IPS-15b (cell line): Measurements from ENCODE around the gene SYT2.
"Not testable (repeated sequence)": the region's sequence is repeated elsewhere in the genome, so short reads cannot be mapped to it uniquely, and the experiment has no call there.

Experiments
- H3K27me3 ChIP-seq: one replicate; pipeline ENCODE4 v1.6.1; 2013; ENCODE audit warnings: low read length; ENCODE audit not compliant: control insufficient read depth, insufficient read depth
- H3K36me3 ChIP-seq: one replicate; pipeline ENCODE4 v1.6.1; 2013; ENCODE audit warnings: low read length; ENCODE audit not compliant: control insufficient read depth, insufficient read depth
- H3K4me1 ChIP-seq: one replicate; pipeline ENCODE4 v1.6.1; 2013; ENCODE audit warnings: mild to moderate bottlenecking, low read length; ENCODE audit not compliant: control insufficient read depth, insufficient read depth
- H3K4me3 ChIP-seq: one replicate; pipeline ENCODE4 v1.5.1; 2013; ENCODE audit warnings: low read depth, low read length
- H3K9ac ChIP-seq: one replicate; pipeline ENCODE4 v1.6.1; 2013; ENCODE audit warnings: low read depth, mild to moderate bottlenecking, low read length
- H3K9me3 ChIP-seq: one replicate; pipeline ENCODE4 v1.6.1; 2013; ENCODE audit warnings: mild to moderate bottlenecking, low read length; ENCODE audit not compliant: control insufficient read depth, insufficient read depth

SYT2 gene

GRCh38 chr1:202624781-202625108 is 85.5 kb downstream of the SYT2 start:
- Histone ChIP-seq H3K4me3 (no peak overlapping the region), H3K9ac (no peak overlapping the region), H3K36me3 (no peaks in the 10 kb centered on the region), H3K27me3 (no peaks in the 10 kb centered on the region), H3K9me3 (no peaks in the 10 kb centered on the region), H3K4me1 (no peaks in the 10 kb centered on the region)

DNA sequence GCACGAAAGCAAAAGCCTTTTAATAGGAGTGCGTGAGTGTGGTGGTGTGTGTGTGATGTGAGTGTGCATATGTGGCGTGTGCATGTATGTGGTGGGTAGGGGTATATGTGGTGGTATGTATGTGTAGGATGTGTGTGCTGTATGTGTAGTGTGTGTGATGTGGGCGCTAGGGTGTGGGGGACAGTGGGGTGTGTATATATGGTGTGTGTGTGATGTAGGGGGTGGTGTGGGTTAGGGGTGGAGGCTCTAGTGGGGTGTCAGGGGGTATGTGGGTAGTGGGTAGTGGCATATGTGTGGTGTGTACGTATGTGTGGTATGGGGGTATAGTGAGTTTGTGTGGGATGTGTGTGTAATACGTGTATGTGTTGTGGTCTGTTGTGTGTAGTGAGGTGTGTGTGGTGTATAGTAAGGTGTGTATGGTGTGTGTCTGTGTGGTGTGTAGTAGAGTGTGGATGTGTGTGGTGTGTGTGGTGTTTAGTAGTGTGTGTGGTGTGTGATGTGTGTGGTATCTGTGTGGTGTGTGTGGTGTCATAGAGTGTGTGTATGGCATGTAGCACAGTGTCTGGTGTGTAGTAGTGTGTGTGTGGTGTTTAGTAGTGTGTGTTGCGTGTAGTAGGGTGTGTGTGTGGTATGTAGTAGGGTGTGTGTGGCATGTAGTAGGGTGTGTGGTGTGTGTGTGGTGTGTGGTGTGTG is 86.0 kb downstream of the SYT2 start:
- Histone ChIP-seq H3K9ac (no peak overlapping the region), H3K4me1 (no peaks in the 10 kb centered on the region)

GRCh38 chr1:202623476-202623875 is 86.8 kb downstream of the SYT2 start:
- H3K9ac ChIP-seq, H3K9me3 ChIP-seq, H3K27me3 ChIP-seq, H3K4me1 ChIP-seq, H3K36me3 ChIP-seq, H3K4me3 ChIP-seq: not testable (repeated sequence)

More for the DNA sequence above, 86.0 kb downstream of the SYT2 start:
- Histone ChIP-seq H3K27me3 (no peaks in the 10 kb centered on the region), H3K4me3 (no peak overlapping the region), H3K9me3 (no peaks in the 10 kb centered on the region), H3K36me3 (no peaks in the 10 kb centered on the region)

GRCh38 chr1:202623075-202623474 is 87.2 kb downstream of the SYT2 start:
- no peaks in the 10 kb centered on the region for H3K27me3 ChIP-seq
- no peaks in the 10 kb centered on the region for H3K9me3 ChIP-seq
- H3K36me3 ChIP-seq, result no peaks in the 10 kb centered on the region
- peaks cover 2% of the 10 kb centered on the region for H3K4me1 ChIP-seq
- no peak overlapping the region for H3K4me3 ChIP-seq
- no peak overlapping the region for H3K9ac ChIP-seq

DNA sequence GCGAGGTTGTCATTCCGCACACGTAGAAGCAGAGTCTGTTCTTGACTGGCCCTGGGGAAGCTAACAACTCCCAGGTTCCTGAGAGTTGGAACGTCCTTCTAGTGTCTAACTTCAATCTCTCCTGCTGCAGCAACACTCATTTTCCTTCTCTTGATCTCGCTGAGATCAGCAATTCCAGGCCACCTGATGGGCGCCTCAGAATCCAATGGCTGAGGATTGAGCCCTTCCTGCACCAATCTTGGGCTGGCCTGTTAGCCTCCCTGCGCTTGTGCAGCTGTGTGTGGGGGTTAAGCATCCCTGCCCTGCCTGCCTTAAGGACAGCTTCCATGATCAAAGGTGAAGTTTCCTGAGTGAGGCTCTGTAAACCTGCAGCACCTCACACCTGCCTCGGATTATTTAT is 87.9 kb downstream of the SYT2 start:
- H3K27me3 ChIP-seq, result no peaks in the 10 kb centered on the region
- H3K36me3 ChIP-seq, result no peaks in the 10 kb centered on the region
- no peaks in the 10 kb centered on the region for H3K9me3 ChIP-seq
- H3K4me3 ChIP-seq, result no peak overlapping the region
- peaks cover 2% of the 10 kb centered on the region for H3K4me1 ChIP-seq
- H3K9ac ChIP-seq, result no peak overlapping the region

GRCh38 chr1:202621446-202621845 is 88.8 kb downstream of the SYT2 start:
- Histone ChIP-seq H3K4me1 (peaks cover 2% of the 10 kb centered on the region), H3K27me3 (no peaks in the 10 kb centered on the region)

GRCh38 chr1:202620036-202620435 is 90.2 kb downstream of the SYT2 start:
- not testable (repeated sequence) for H3K4me1 ChIP-seq

More at GRCh38 chr1:202621446-202621845, 88.8 kb downstream of the SYT2 start:
- H3K9ac ChIP-seq, result no peak overlapping the region
- no peaks in the 10 kb centered on the region for H3K9me3 ChIP-seq
- H3K4me3 ChIP-seq, result no peak overlapping the region
- no peaks in the 10 kb centered on the region for H3K36me3 ChIP-seq

DNA sequence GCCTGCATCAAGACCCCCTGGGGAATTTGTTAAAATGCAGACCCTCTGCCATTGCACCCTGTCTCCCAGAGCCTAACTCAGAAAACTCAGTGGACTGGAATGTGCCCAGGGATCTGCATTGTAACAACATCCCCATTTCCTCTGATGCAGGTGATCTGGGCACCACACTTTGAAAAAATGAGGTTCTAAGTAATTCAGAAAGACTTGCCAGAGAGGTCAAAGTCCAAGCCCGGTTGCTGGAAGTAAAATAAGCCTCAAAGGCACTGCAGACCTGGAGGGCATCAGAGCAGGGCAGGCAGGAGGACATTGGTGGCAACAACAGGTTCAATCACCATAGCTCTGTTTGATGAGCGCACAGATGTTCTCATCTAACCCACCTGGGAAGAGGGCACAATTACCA is 90.7 kb downstream of the SYT2 start:
- H3K36me3 ChIP-seq, result no peaks in the 10 kb centered on the region

More at GRCh38 chr1:202620036-202620435, 90.2 kb downstream of the SYT2 start:
- not testable (repeated sequence) for H3K27me3 ChIP-seq, H3K36me3 ChIP-seq, H3K4me3 ChIP-seq, H3K9ac ChIP-seq, H3K9me3 ChIP-seq

DNA sequence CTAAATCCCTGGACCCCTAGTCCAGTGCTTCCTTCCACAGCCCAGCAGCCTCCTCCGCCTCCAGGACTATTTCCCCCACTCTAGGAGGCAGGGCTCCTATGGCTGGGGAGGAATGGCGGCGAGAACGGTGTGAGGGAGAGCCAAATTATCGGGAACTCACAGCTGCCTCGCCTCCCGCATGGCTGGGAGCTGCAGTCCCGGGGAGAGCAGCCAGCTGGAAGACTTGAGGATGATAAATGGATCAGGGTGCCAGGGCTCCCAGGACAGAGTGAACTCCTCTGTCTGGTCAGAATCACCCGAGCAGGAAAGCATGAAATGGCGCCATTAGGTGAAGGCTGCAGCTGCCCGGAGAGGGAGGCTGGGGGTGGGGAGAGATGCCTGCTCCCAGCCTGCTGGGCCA is 91.2 kb downstream of the SYT2 start:
- H3K36me3 ChIP-seq, H3K4me3 ChIP-seq, H3K9me3 ChIP-seq, H3K9ac ChIP-seq, H3K4me1 ChIP-seq, H3K27me3 ChIP-seq: not testable (repeated sequence)

More for the DNA sequence above, 90.7 kb downstream of the SYT2 start:
- Histone ChIP-seq H3K4me3 (no peak overlapping the region), H3K9ac (peak overlapping the region; percentile 2), H3K4me1 (peaks cover 2% of the 10 kb centered on the region), H3K9me3 (no peaks in the 10 kb centered on the region), H3K27me3 (no peaks in the 10 kb centered on the region)

DNA sequence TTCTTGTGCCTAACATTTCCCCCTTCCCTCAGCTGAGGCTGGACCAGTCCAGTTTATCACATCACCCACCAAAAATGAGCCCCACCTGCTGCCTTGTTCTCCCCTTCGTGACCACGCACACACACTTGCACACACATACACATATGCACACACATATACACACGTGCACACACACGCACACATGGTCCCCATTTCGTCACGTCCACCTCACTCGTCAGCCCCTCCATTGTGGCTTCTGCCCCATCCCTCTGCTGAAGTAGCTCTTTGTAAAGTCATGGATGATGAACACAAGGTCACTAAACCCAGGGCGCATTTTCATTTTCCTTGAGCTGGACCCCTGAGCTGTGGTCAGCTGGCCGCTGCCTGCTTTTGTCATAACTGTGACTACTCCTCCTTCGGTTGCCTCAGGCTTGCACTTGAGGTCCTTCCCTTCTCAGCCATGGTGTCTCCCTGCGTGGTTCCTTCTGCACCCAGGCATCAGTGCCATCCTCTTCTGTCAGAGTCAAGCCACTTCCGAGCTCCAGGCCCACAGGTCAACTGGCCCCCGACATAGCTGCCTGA is 93.8 kb downstream of the SYT2 start:
- Histone ChIP-seq H3K4me3 (no peak overlapping the region), H3K27me3 (no peaks in the 10 kb centered on the region), H3K9me3 (no peaks in the 10 kb centered on the region), H3K4me1 (peaks cover 2% of the 10 kb centered on the region), H3K9ac (no peak overlapping the region), H3K36me3 (no peaks in the 10 kb centered on the region)

- H3K27me3 ChIP-seq, result no peaks in the 10 kb centered on the region
- H3K9me3 ChIP-seq, result no peaks in the 10 kb centered on the region
- H3K36me3 ChIP-seq, result no peaks in the 10 kb centered on the region
- peaks cover 2% of the 10 kb centered on the region for H3K4me1 ChIP-seq
- H3K9ac ChIP-seq, result no peak overlapping the region
- H3K4me3 ChIP-seq, result no peak overlapping the region
Observed at GRCh38 chr1:202615501-202616354, 94.5 kb downstream of the SYT2 start.

DNA sequence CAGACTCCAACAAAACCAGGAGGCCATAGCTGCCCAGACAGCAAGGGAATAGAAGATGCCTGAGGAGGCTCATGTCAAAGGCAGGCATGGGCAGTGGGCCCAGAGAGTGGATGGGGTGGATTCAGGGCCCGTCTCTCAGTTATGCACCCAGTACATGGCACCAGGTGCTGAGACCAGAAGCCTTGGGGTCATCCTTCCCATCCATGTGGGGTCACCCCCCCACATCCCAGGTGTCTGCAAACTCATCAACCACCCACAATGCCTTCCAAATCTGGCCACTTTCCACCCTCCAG is 95.1 kb downstream of the SYT2 start:
- H3K9me3 ChIP-seq, H3K27me3 ChIP-seq, H3K36me3 ChIP-seq, H3K4me1 ChIP-seq, H3K4me3 ChIP-seq, H3K9ac ChIP-seq: not testable (repeated sequence)
